NT2/D1 (cell line): ENCODE results near the gene NOD1.

Experiments
- SUZ12 ChIP-seq: IDR thresholded peaks from 2 replicates; pipeline ENCODE4 v1.6.1; 2011; ENCODE audit not compliant: insufficient read length, insufficient read depth; ENCODE audit errors: extremely low read depth
- YY1 ChIP-seq: IDR thresholded peaks from 2 replicates; pipeline ENCODE4 v1.6.1; 2011; ENCODE audit not compliant: insufficient read length, insufficient read depth

DNA sequence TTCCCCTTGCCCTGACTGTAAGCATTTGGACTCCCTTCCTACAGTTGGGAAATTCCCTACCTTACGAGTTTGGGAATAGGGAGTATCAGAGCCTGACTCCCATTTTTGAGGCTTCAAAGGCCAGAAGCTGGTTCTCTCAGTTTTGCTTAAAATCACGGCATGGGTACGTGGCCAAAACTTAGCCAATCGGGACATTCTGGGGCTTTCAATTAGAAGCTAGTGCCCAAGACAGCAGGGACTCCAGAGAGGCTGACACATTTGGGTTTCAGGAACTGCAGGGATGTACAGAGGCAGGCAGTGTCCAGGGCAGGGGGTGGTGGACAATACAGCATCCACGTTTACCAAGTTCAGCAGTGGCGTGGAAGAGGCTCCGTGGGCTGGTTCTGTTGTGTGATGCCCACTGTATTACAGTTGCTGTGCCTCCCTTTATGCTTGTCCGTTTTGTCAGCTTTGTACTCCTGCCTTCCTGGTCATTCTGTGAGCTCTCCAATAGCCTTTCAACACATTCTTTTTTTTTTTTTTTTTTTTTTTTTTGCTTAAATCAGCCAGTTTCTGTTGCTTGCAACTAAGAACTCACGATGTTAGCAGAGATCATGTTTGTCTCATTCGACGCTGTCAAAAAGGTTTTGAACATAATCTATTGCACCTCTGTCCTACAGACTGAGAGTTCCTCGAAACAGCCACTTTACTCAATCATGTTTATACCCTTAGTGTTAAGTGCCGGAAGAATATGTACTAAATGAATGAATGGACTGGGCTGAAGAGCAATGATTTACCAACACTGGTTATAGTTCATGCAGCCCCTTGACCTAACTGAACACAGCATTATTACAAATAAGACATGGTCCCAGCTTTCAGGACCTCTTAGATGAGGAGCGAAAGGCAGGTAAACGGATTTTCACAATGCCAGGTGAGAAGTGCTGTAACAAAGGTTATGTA is 25.0 kb upstream of the NOD1 start:
- TF ChIP-seq YY1 (no peak), SUZ12 (no peak)
